ENCODE measurements around the gene BFSP2.

BFSP2 gene

GRCh38 chr3:133401374-133402135 lies 1.7 kb downstream of the BFSP2 start:
- H3K4me3 ChIP-seq (ENCODE audit: low read depth, low read length) = no peak overlapping the region
- TF ChIP-seq, protein P1, sequence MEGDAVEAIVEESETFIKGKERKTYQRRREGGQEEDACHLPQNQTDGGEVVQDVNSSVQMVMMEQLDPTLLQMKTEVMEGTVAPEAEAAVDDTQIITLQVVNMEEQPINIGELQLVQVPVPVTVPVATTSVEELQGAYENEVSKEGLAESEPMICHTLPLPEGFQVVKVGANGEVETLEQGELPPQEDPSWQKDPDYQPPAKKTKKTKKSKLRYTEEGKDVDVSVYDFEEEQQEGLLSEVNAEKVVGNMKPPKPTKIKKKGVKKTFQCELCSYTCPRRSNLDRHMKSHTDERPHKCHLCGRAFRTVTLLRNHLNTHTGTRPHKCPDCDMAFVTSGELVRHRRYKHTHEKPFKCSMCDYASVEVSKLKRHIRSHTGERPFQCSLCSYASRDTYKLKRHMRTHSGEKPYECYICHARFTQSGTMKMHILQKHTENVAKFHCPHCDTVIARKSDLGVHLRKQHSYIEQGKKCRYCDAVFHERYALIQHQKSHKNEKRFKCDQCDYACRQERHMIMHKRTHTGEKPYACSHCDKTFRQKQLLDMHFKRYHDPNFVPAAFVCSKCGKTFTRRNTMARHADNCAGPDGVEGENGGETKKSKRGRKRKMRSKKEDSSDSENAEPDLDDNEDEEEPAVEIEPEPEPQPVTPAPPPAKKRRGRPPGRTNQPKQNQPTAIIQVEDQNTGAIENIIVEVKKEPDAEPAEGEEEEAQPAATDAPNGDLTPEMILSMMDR (IDR thresholded peaks at IDR 0.05; ENCODE audit: borderline replicate concordance, insufficient read depth, low read depth, low read length) = no peak

- TF ChIP-seq, protein P1 (IDR thresholded peaks at IDR 0.05; ENCODE audit: borderline replicate concordance, insufficient read depth, low read depth, low read length) = no peak
- no peak overlapping the region for H3K4me3 ChIP-seq (ENCODE audit: low read depth, low read length)
Observed at GRCh38 chr3:133404920-133405319, 5.1 kb downstream of the BFSP2 start.

DNA sequence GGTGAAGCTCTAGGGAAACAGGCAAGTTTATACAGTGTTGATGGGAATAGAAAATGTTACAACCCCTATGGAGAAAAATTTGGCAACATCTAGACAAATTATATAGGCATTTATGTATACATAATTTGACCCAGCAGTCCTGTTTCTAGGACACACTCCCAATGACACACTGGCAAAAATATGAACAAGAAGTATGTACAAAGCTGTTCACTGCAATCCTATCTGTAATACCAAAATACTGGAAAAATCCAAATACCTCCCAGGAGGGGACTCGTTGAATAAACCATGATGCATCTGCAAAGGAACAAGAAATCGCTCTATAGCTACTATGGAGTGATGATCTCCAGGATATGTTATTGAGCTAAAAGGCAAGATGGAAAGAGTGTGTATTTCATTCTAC lies 8.5 kb downstream of the BFSP2 start:
- TF ChIP-seq, protein P1 (IDR thresholded peaks at IDR 0.05; ENCODE audit: borderline replicate concordance, insufficient read depth, low read depth, low read length) = no peak
- H3K4me3 ChIP-seq (ENCODE audit: low read depth, low read length) = no peak overlapping the region

GRCh38 chr3:133408961-133409360 lies 9.1 kb downstream of the BFSP2 start:
- H3K4me3 ChIP-seq (ENCODE audit: low read depth, low read length) = no peak overlapping the region
- TF ChIP-seq, protein P1 (IDR thresholded peaks at IDR 0.05; ENCODE audit: borderline replicate concordance, insufficient read depth, low read depth, low read length) = no peak

GRCh38 chr3:133410191-133410892 lies 10.5 kb downstream of the BFSP2 start:
- no peak overlapping the region for H3K4me3 ChIP-seq (ENCODE audit: low read depth, low read length)
- TF ChIP-seq, protein P1 (IDR thresholded peaks at IDR 0.05; ENCODE audit: borderline replicate concordance, insufficient read depth, low read depth, low read length) = no peak

DNA sequence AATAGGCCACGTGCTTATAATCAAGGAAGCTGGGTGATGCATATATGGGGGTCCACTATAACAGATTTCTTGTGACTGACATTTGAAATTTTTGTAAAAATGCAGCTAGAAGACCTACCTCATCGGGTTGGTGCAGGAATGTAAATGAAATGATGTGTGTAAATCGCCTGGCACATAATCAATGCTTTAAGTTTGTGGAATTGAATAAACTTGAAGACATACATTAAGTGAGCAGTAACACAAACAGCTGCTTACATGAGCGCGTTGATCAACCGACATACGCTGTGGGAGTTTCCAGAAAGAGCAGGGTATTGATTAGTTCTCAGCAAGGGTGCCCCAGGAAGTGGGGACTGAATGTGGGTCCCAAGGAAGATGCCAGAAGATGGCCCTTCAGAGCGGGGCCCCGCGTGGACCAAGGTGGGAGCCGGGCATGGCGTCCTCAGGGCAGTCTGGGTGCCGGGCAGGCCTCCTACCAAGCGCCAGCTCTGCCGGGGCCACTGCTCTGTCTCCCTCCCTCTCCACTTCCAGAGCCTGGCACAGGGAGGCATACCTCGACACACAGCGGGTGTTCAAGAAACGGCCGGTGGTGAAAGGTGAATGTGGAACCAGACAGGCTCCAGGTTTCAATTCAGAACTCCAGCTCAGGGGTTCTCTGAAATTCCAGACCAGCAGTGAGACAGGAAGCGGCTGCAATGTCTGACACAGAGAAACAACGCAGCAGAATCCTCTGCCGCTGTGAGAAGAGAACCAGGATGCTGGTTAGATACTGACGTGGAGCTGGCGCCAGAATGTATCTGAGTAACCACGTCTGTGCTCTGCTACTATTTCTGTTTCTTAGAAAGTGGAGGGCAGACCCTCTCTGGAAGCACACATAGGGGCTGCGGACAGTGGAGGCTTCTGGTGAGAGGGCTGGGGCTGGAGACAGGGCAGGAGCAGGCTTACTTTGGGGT lies 12.6 kb downstream of the BFSP2 start:
- no peak overlapping the region for H3K4me3 ChIP-seq (ENCODE audit: low read depth, low read length)
- TF ChIP-seq, protein P1 (IDR thresholded peaks at IDR 0.05; ENCODE audit: borderline replicate concordance, insufficient read depth, low read depth, low read length) = no peak

Data from GM12875 (cell line).